GM18526 (cell line): ENCODE data around the gene BCCIP.

Source experiments
- POLR2A ChIP-seq: IDR thresholded peaks from 3 replicates; pipeline ENCODE4 v1.6.1; 2011; ENCODE audit not compliant: insufficient read length; ENCODE audit errors: extremely low read depth

BCCIP gene

DNA sequence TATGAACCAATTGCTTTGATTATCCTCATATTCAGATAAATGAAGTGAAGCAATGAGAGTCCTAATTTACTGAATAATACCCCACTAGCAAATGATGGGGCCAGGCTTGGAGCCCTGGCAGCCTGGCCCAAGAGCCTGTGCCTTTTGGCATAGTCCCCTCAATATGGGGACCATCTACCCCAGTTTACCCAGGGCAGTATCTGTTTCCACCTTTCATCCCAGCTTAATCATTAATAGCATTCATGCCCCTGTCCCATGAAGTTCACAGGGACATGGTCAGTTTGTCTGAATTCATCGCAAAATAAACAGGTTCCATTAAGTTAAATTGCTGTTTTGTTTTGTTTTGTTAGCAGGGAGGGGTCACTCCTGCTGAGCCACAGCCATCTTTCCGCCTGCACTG lies 25.5 kb downstream of the BCCIP start:
- TF ChIP-seq POLR2A, result no peak

DNA sequence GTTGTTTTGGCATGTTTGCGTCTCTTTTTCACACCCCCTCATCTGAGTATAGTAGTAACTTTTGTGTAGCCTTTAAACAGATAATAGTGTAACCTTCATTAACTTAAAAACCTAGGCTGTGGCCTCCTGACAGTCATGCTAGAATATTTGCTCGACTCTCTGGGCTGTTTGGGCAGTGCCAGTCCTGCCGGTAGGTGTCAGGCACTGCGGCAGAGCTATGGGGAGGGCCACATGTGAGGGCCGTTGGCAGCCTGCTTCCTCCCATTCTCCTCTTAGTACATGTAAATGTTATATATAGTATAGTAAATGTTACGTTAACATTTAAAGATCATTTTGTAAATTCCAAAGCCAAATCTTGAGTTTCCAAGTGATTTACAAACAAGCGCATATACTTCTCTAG lies 26.1 kb downstream of the BCCIP start:
- no peak for TF ChIP-seq POLR2A

DNA sequence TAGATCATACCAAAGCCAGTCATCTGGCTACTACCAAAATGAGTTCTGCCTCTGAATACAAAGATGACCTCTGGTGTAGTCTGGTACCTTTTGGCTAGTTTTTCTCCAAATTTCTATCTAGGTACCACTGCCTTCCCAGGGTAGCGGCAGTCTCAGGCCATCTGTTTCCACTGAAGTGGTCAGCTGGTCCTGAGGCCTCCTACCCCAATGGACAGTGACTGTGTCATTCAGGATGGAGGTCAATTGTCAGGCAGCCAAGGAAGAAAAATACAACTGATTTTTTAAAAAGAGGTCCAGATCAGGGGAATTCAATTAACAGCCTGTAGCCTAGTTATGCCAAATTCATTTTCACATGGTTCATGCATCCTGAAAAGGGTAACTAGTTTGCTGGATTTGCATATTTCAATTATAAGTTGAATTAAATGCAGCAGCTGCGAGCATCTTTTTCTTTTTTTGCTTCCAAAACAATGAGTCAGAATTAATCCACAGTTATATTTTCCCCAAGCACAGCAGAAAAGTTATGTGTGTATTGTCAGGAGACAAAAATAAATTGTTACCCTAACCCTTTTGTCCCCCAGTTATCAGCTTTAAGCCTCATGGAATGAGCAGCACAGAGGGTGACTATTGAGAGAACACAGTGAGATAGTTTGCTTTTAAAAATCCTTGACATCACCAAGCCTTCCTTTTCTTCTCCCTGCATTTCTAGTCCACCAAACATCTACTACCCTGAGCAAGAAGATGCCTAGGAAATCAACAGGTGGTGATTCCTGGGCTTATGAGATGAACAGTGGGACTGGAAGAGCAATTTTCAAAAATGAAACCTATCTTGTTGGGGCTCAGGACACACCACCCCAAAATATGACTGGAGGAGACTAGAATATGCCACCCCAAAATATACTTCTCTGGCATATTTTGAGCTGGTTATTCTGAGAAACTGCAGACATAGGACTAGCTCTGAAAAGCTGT lies 27.7 kb downstream of the BCCIP start:
- no peak for TF ChIP-seq POLR2A

DNA sequence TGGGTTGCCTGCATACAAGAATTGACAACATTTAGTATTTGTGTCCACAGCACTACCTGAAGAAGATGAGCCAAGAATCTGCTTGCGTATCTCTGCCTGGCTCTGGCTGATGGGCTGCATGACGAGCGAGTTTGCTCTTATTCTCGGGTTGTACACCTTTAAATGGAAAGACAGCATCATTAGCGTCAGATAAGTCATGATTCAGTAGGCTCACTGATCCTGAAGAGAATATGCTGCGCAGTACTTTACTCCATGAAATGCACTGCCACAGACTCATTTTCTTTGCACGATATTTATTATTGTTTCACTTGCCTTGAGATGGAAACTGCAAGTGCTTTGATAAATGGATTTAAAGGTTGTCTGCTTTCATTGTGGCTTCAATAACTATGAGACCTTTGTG lies 29.1 kb downstream of the BCCIP start:
- no peak for TF ChIP-seq POLR2A

DNA sequence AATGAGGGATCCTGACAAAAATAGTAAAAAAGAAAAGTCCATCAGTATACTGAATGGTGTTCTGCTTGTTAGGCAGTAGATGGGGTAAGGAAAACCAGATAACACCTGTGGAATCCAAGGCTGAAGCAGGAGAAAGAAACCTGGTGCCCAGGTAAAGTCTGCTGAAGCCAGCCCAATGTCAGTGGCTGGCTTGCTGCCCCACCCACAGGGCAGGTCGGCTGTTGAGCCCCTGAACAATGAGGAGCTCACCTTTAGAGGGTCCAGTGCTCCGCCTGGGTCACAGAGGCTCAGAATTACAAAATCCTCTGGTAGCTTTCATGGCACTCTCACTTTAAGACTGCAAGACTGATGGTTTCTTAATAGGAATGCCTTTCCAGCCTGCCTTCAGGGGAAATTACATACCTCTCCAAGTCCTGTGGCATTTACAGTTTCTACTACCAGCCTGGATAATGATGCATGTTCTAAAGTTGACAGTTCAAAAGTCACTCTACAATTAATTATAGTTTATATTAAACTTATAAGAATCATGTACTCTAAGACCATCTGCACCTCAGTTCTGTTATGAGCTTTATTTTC lies 33.9 kb downstream of the BCCIP start:
- no peak for TF ChIP-seq POLR2A

DNA sequence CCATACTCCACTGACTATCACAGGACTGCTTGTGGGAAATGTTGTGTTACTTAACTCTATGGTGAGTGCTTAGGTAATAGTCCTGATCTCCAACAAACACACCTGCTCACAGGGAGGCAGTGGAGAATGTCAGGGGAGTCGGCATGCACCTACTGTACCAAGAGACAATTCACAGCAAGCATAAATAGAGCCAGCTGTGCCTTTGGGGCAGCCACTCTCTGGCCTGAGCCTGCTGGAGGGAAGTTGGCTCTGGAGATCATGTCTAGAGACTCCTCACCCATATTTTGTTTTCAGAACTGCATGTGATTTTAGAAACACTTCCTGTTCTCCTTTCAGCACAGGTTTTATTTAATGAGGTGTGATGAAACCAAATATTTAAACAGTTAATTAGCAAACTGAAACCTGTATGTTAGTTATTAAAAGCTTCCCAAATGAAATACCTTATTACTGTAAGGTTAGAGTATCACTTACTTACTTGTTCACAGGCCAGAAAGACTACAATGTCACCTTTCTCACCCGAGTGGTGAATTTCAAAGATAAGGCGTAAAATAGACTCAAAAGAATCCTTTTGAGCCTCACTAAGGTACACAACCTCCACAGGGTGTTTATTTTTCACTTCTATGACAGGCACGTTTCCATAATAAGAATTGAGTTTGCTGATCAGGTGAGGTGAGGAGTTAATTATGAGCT lies 35.9 kb downstream of the BCCIP start:
- no peak for TF ChIP-seq POLR2A

DNA sequence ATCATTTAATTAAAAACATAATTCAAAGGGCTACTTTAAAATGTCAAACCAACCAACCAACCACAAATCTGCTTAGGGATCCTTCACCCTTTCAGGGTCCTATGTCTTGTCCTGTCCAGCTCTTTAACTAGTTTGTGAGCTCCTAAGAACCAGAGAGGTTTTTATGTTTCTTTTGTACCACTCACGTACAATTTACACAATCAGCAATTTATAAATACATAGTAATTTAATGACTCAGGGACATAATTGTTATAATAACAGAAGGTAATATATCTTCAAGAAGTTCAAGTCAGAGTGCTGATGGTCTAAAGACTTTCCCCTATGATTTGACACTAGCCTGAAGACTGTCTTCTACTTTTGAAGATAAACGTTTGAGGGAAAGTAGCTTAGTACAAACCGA lies 41.8 kb downstream of the BCCIP start:
- TF ChIP-seq POLR2A, result no peak

DNA sequence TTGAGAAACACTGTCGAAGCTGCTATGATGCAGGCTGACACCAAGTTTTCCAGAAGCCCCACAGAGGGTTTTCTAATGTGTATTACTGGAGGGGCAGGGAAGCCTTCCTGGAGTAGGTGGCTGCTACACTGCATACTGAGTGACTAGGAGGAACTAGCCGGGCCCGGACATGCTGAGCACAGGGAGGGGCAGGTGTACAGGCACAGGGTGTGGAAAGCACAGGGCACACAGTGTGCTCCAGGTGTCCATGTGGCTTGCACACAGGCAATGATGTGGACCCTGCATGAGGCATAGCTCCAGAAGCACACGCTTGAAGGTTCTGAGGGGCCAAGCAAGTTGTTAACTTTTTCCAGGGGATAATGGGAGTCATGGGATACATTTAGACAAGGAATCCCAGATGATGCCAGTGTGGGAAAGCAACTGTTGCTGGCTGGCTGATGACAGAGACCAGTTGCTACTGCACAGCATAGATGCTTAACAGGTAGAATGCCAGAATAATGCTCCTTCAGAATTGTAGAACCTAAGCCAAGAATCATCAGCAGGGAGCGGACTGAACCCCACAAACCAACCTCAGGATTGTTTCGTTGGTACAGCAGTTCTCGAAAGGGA lies 43.2 kb downstream of the BCCIP start:
- no peak for TF ChIP-seq POLR2A

DNA sequence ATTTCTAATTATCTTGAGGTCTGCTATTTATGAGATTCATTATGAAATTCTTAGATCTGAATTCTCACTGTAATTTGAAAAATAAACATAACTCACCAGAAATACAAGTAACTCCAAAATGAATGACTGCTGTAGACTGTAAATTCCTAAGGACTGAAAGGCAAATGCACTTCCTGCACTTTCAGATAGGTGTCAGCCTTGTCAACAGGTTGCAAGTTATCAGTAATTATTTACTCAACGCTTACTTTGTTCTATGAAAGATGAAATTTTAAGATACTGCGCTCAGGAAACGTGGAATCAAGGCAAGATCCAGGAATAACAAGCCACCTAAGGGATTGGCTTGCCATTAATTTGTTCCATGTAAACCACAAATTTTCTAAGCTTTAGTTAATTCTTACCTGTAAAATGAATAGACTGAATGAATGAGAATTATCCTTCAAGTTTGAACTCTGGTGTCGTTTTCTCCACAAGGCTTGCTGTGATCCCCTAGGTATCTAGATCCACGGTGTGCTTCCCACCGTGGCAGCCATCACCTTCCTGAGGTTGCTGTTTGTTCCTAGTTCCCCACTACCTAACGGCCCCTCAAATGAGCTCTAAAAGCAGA lies 45.1 kb downstream of the BCCIP start:
- TF ChIP-seq POLR2A, result no peak

DNA sequence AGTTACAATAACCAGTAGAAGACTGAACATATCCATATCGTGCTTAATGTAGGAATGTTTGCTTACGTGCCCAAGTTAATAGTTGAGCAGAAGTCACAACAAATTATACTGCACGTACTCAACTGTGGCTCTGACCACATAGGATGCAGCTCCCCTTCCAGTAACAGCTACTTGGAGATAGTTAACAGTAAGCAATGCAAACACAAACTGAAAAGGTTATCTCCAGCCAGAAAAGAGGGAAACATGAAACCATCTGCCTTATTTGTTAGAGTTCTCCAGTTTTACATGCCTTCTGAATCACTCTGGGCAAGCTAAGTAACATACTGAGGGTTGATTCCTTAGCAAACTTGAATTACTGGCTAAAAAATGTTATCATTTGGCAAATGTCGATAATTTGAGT lies 48.0 kb downstream of the BCCIP start:
- no peak for TF ChIP-seq POLR2A

DNA sequence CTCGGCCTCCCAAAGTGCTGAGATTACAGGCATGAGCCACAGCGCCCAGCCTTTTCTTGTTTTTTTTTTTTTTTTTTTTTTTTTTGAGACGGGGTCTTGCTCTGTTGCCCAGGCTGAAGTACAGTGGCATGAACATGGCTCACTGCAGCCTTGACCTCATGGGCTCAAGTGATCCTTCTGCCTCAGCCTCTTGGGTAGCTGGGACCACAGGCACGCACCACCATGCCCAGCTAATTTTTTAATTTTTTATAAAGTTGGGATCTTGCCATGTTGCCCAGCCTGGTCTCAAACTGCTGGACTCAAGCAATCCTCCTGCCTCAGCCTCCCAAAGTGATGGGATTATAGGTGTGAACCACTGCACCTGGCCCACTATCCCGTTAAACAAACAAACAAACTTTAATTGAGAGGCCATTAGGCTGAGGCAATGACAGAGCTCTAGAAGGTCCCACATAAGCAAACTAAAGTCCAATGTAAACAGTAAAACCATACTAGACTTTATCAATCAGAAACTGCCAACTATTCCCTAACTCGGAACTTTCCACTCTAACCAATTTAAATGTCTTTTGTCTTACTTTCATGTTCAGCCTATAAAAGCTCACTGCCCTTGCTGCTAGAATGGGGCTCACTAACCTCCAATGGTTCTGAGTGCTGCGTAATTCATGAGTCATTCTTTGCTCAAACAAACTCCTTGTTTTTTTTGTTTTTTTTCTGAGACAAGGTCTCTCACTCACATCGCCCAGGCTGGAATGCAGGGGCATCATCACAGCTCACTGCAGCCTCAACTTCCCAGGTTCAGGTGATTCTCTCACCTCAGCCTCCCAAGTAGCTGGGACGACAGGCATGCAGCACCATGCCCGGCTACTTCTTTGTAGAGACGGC lies 55.9 kb downstream of the BCCIP start:
- TF ChIP-seq POLR2A, result no peak

DNA sequence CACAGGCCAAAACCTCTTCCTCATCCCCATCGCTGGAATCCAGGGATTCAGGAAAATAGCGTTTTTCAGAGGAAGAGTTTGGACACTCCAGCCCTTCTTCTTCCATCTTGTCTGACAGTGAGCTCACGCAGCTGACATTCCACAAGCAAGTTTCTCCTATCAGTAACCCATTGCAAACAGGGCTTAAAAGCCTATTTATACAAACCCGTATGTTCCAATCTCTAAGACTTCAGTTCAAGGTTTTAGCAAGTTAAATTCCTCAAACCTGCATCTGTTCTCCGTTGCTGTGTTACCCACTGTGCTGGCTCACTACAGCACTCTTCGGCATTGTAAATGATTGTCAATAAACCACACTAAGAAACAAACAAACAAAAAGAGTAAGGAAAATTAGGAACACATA lies 57.4 kb downstream of the BCCIP start:
- TF ChIP-seq POLR2A, result no peak

DNA sequence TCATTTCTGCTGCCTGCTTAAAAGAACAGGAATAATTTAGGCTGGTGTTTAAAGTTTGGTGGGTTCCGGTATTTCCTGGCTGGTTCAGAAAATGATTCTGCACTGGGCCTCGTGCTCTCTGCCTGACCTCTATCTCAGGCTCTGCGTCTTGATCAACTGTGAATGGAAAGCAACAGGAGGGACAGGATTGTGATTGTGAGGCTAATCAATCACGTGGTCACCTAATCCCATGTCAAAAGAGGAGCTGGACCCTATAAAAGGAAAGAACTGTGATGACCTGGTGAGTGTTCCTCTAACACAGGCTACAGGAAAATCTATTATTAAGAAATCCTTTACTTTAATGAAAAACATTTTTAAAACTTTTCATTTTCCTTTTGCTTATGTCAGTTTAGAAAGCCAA lies 57.8 kb downstream of the BCCIP start, which contains the start of gene DHX32:
Gene DHX32, minus strand, starts transcription at position 101 of the 400 bp plus-strand sequence. CDS start 468 bp downstream, outside the sequence.
- no peak for TF ChIP-seq POLR2A

DNA sequence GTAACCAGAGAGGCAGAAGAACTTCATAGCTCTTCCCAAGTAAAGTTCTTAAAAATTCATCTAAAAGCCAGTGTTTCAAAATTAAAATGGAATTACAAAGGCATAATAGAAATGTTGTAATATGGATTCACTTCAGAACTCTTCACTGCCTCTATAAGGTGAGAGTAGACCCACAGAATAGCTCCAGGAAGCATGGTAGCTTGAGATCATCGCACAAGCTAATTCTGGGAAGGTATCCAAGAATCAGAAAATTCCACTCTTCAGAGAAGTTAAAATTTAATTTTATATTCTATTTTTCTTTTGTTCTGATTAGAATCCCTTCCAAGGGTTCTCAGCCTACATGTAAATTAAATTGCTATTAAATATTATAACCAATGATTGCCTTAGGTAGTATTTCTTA lies 59.2 kb downstream of the BCCIP start:
- TF ChIP-seq POLR2A, result no peak
